GM21717 (cell line): ENCODE measurements around the gene CLMN.
"Not testable (repeated sequence)": the region's sequence is repeated elsewhere in the genome, so short reads cannot be mapped to it uniquely, and the experiment has no call there.

Experiments used
- ATAC-seq: cut with Tn5 transposase; IDR thresholded peaks from one replicate; pipeline ENCODE4 v1.9.1; 2021; ENCODE audit warnings: mild to moderate bottlenecking, moderate library complexity; ENCODE audit not compliant: unreplicated experiment

Gene CLMN

DNA sequence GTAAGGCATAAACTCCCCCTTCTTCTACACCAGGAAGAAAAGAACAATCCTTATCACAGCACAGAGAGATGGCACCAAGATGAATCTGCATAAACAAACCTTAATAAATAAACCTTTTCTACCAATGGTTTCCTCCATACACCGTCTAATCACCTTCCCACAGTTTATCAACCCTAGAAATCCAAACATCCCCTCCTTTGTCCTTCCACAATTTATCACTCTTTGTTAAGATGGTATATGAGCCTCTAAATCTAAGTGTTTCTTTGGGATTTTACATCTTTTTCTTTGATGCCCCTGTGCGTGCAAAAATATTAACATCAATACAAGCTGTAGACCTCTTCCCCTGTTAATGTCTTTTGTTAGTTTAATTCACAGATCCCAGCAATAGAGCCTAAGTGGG lies 174.9 kb downstream of the CLMN start:
- ATAC-seq = no peak

DNA sequence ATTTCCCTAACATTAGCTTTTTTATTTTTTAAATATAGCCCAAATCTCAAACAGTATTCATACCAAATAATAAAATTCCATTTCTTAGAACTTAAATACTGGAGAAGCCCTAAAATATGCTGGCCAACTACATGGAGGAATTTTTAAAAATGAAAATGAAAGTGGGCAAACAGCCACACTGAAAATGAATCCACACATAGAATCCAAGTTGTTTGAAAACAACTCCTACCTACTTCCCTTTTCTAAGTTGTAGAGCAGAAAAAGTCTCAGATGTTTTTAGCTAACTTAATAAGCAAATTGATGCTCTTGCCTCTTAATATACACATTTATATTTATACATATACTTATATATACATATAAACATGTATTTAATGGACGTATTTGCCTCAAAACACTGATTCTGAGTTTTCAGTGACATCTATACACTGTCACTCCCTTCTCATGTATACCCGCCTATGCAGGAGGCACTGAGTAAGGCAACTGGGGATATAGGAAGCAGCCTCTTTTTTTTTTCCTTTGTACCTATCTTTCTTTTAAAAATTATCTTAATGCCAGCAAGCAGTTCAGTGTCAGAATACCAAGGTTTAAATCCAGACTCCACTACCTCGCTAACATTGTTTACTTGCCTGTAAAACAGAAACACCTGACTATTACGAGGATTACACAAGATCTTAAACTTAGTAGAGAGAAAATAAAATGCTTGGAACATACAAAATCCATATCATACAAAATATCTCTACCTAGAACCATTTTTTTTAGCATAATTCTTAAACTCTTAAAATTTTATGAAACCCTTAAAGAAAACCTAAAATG lies 175.7 kb downstream of the CLMN start:
- no peak for ATAC-seq

DNA sequence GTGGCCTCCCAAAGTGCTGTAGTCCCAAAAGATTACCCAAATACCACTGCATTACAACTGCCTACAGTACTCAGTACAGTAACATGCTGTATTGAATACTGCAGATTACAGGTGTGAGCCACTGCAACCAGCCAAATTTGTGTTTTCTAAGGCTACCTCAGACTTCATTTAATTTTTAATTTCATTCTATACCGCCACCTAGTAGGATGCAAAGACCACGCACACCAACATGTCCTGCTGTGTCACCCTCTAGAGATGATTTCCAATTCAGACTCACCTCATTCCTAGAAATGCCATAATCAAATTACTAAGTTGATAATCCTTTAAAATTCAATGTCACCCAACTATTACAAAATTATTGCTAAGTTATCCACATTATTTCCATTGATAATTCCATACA lies 177.5 kb downstream of the CLMN start:
- ATAC-seq = no peak

DNA sequence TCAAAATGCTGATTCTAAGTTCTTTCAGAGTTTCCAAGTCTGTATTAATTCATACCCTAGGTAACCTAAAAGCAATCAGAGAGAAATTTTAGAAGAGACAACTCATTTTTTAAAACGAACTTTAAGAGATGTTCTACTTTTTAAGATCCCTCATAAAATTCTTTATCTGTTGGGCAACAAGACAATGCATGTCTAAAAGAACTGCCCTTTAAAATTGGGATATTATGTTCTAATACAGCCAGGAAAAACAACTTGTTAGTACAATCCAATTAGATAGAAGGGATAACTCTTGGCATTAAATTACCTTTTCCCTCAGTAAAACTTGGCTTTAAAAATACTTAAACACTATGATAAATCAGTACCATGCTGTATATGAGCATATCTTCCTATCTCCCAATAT lies 178.0 kb downstream of the CLMN start:
- ATAC-seq = no peak

DNA sequence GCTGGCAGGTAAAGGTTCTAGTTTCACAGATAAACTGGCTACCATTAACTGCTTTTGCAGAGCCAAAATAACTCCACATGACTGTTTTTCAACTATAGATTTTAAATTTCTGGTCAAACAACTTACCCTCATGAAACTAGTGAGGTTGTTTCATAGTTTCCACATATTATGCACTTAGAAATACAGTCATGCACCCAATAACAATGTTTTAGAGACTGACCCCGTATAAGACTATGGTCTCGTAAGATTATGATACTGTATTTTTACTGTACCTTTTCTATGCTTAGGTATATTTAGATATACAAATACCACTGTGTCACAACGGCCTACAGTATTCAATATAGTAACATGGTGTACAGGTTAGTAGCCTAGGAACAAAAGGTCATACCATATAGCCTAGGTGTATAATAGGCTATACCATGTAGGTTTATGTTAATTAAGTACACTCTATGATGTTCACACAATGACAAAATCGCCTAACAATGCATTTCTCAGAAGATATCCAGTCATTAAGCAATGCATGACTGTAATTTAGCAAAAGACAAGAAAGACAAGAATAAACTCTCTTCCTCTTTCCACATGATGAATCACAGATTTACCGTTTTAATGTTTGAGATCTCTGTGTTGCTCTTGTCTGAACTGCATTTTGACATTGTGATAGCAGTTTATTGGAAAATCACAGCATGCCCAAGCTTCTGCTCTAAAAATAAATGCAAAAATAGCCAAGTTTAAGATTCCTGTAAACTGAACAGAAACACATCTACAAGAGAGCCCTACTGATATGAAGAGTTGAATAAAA lies 179.4 kb downstream of the CLMN start:
- ATAC-seq = no peak

DNA sequence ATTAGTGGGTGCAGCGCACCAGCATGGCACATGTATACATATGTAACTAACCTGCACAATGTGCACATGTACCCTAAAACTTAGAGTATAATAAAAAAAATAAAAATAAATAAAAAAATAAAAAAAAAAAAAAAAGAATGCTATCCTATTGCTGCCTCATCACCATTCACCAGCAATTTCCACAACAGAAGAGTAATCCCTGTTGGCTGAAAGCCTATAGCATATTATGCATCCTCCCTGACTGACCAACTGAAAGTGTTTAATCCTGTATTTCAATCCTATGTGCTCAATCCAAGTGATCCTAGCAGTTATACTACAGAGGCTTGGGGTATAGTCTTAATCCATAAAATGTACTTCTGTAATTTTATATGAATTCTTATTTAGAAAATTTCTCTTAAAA lies 180.8 kb downstream of the CLMN start:
- no peak for ATAC-seq

DNA sequence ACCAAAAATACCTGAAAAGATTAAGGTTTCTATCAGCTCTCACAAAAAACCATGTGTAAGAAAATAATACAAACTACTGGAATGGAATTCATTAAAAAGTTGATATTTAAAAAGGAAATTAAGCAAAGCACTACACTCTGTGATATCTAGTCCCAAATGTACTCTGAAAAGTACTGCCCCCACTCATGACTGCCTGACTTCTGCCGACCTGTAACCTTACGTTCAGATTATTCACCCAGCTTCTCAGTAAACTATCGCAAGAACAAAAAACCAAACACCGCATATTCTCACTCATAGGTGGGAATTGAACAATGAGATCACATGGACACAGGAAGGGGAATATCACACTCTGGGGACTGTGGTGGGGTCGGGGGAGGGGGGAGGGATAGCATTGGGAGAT lies 181.3 kb downstream of the CLMN start:
- ATAC-seq = not testable (repeated sequence)

DNA sequence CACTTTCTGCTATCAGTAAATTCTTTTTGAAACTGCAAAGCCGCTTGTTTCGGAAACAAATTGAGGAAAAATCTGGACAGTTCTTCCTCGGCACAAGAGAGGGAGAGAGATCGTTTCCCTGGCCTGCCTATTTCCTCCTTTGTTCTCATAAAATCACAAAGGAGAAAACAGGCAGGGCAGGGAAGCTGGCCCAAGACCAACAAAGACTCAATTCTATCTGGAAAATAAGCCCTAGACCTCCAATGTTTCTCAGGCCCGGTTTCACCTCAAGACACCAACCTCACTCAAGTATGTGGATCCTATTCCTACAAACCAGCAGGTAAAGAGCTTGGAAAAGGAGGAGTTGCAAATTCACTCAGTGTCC lies 181.9 kb downstream of the CLMN start:
- ATAC-seq = no peak

DNA sequence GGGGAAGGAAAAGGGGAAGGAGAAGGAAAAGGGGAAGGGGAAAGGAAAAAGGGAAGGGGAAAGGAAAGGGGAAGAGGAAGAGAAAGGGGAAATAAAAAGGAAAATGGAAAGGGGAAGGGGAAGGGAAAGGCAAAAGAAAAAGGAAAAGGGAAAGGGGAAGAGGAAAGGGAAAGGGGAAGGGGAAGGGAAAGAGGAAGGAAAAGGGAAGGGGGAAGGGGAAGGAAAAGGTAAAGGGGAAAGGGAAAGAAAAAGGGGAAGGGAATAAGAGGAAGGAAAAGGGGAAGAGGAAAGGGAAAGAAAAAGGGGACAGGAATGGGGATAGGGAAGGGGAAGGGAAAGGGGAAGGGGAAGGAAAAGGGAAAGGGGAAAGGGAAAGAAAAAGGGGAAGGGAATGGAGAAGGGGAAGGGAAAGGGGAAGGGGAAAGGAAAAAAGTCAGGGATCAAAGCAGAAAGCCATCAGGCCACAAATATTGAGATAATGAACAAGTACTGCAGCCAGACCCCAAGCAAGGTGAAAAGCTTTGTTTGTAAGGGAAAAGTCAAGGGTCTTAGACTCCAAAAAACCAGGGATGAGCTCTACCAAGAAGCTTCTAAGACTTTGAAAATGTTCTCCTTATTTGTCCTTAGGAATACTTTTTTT lies 182.4 kb downstream of the CLMN start:
- ATAC-seq = no peak

DNA sequence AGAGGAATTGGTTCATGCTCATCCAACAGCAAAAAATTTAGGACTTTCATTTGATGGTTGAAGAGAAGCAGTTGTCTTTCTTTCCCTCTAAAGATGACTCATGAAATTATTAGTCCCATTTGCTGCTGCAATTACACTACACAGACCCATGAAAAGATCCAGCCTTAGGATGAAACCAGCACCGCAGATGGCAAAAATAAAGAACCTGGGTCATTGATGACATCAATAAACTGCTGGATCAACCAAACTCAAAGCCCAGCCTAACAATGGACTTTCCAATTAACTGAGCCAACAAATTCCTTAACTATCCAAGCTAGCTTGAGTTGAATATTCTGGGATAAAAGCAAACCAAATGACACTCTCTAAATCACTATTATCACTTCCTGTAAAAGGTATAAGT lies 183.1 kb downstream of the CLMN start:
- no peak for ATAC-seq

DNA sequence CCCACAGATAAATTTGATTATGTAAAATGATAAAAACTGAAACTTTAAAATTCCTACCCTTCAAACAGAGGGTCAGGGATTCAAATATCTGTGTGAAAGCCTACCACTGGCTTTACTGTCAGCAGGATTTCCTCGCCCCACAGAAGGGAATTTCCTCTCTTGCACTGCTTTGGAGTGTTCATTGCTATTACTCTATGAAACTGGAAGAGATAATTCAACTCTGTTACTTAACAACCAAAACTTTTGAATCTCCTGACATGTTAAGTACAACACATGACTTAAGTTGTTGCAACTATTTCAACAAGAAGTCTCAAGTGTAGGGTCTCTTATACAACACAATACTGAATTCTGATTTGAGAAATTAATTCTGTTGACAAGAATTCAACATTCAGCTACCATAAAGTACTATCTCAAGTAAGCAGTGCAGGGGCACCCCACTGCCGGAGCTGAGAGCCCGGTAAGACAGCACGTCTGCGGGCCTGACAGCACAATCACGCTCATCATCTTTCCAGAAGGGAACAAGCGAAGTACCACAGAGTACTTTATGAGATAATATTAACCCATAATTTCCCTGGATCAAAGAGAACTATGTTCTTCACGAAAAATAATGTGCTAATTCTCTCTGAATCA lies 185.3 kb downstream of the CLMN start:
- ATAC-seq = peak; percentile 47

DNA sequence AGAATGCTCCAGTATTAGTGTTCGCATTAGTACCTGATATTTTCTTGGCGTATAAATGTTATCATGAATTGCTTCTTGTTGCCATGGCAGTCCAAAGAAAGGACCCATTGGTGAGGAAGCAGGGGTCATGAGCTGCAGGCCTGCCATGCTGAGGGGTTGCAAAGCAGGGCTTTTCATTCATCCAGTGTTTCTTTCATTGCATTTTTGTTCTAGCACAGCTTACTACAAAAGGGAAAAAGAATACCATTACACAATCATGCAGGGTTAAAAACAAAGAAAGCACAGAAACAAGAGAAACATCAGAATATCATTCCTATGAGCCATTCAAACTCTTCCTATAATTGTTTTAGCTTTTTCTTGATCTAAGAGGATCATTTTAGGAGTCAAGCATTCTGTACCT lies 186.4 kb downstream of the CLMN start:
- no peak for ATAC-seq

DNA sequence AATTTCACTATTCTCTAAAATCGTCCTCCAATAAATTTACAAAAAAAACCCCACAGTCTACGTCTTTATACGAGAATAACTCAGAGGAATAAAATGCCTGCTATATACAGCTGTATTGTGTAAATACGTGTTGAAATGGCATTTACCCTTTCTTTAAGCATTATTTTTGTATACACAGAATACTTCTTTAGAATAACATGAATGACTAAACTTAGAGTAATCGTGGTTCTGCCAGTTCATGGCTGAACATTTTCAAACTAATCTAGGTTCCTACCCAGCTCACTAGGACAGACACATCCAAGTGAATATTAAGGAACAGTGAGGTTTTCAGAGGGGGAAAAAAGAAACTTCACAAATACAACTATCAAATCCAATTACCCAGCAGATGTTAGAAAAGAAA lies 186.9 kb downstream of the CLMN start:
- no peak for ATAC-seq
